ENCODE measurements around the gene DPYD.

The DPYD gene

GRCh38 chr1:97562081-97562480, 358.8 kb downstream of the DPYD start:
- no peaks in the 10 kb centered on the region for H3K4me1 ChIP-seq (ENCODE audit: low read depth, poor library complexity, severe bottlenecking)
- H3K27ac ChIP-seq = no peak overlapping the region
- H3K27me3 ChIP-seq (ENCODE audit: insufficient read depth, low read depth) = no peaks in the 10 kb centered on the region

GRCh38 chr1:97560714-97561113, 360.1 kb downstream of the DPYD start:
- H3K79me2 ChIP-seq (ENCODE audit: insufficient read depth, low read depth) = no peaks in the 10 kb centered on the region
- no peaks in the 10 kb centered on the region for H3K27me3 ChIP-seq (ENCODE audit: insufficient read depth, low read depth)
- no peak for TF ChIP-seq CTCF (conservative IDR thresholded peaks at IDR 0.05; ENCODE audit: low read depth, low read length)
- H2AFZ ChIP-seq (ENCODE audit: low read depth) = no peak overlapping the region
- no peaks in the 10 kb centered on the region for H4K20me1 ChIP-seq (ENCODE audit: insufficient read depth)
- H3K4me3 ChIP-seq (IDR thresholded peaks at IDR 0.05; ENCODE audit: insufficient read depth, low read depth, low read length) = no peak overlapping the region
- no peaks in the 10 kb centered on the region for H3K4me1 ChIP-seq (ENCODE audit: low read depth, poor library complexity, severe bottlenecking)
- H3K4me2 ChIP-seq = no peak overlapping the region
- no peaks in the 10 kb centered on the region for H3K36me3 ChIP-seq (ENCODE audit: insufficient read depth)
- H3K9ac ChIP-seq = no peak overlapping the region
- no peak overlapping the region for H3K27ac ChIP-seq

More at GRCh38 chr1:97562081-97562480, 358.8 kb downstream of the DPYD start:
- no peak for TF ChIP-seq CTCF (conservative IDR thresholded peaks at IDR 0.05; ENCODE audit: low read depth, low read length)
- Histone ChIP-seq H3K9ac (no peak overlapping the region), H3K79me2 (ENCODE audit: insufficient read depth, low read depth) (no peaks in the 10 kb centered on the region), H3K4me3 (IDR thresholded peaks at IDR 0.05; ENCODE audit: insufficient read depth, low read depth, low read length) (no peak overlapping the region), H2AFZ (ENCODE audit: low read depth) (no peak overlapping the region), H3K36me3 (ENCODE audit: insufficient read depth) (no peaks in the 10 kb centered on the region), H4K20me1 (ENCODE audit: insufficient read depth) (no peaks in the 10 kb centered on the region), H3K4me2 (no peak overlapping the region)

GRCh38 chr1:97553971-97554370, 366.9 kb downstream of the DPYD start:
- Histone ChIP-seq H3K4me3 (IDR thresholded peaks at IDR 0.05; ENCODE audit: insufficient read depth, low read depth, low read length) (no peak overlapping the region), H3K9ac (no peak overlapping the region), H3K4me2 (no peak overlapping the region), H3K79me2 (ENCODE audit: insufficient read depth, low read depth) (no peaks in the 10 kb centered on the region), H4K20me1 (ENCODE audit: insufficient read depth) (no peaks in the 10 kb centered on the region), H3K27me3 (ENCODE audit: insufficient read depth, low read depth) (no peaks in the 10 kb centered on the region), H3K36me3 (ENCODE audit: insufficient read depth) (no peaks in the 10 kb centered on the region), H2AFZ (ENCODE audit: low read depth) (no peak overlapping the region), H3K27ac (no peak overlapping the region), H3K4me1 (ENCODE audit: low read depth, poor library complexity, severe bottlenecking) (no peaks in the 10 kb centered on the region)
- TF ChIP-seq CTCF (conservative IDR thresholded peaks at IDR 0.05; ENCODE audit: low read depth, low read length) = no peak

GRCh38 chr1:97551113-97551512, 369.7 kb downstream of the DPYD start:
- Histone ChIP-seq H3K36me3 (ENCODE audit: insufficient read depth) (no peaks in the 10 kb centered on the region), H3K4me1 (ENCODE audit: low read depth, poor library complexity, severe bottlenecking) (no peaks in the 10 kb centered on the region)

More at GRCh38 chr1:97551113-97551512, 369.7 kb downstream of the DPYD start:
- H3K4me3 ChIP-seq (IDR thresholded peaks at IDR 0.05; ENCODE audit: insufficient read depth, low read depth, low read length) = no peak overlapping the region
- TF ChIP-seq CTCF (conservative IDR thresholded peaks at IDR 0.05; ENCODE audit: low read depth, low read length) = no peak
- no peak overlapping the region for H2AFZ ChIP-seq (ENCODE audit: low read depth)
- no peak overlapping the region for H3K27ac ChIP-seq
- no peaks in the 10 kb centered on the region for H3K79me2 ChIP-seq (ENCODE audit: insufficient read depth, low read depth)
- no peak overlapping the region for H3K4me2 ChIP-seq
- H4K20me1 ChIP-seq (ENCODE audit: insufficient read depth) = no peaks in the 10 kb centered on the region
- no peak overlapping the region for H3K9ac ChIP-seq
- H3K27me3 ChIP-seq (ENCODE audit: insufficient read depth, low read depth) = no peaks in the 10 kb centered on the region
